ENCODE results near the gene CNTROB.

CNTROB gene

DNA sequence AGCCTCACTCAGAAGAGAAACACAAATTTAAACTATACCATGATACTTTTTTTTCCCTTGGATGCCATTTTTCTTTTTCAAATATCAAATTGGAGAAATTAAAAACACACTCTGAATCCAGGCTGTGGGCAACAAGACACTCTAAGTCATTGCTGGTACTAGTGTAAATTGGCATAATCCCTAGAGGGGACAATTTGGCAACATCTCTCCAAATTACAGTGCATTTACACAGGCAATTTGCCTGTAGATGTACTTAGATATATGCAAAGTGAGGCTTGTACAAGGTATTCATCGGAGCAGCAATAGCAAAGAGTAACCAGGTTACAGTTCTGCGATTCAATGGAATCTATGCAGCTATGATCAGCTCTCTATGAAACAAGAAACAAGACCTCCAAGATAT, 63.7 kb downstream of the CNTROB start:
- Histone ChIP-seq H3K27me3 (ENCODE audit: control insufficient read depth, insufficient read depth, low read length) (peaks cover 5% of the 10 kb centered on the region), H3K9ac (ENCODE audit: low read depth, low read length) (no peak overlapping the region), H3K9me3 (ENCODE audit: control insufficient read depth, insufficient read depth, low read length) (no peaks in the 10 kb centered on the region), H3K4me3 (ENCODE audit: low read depth, low read length) (no peak overlapping the region), H3K36me3 (ENCODE audit: control insufficient read depth, insufficient read depth, low read length) (no peaks in the 10 kb centered on the region), H3K4me1 (ENCODE audit: control insufficient read depth, insufficient read depth, low read length) (no peaks in the 10 kb centered on the region)

DNA sequence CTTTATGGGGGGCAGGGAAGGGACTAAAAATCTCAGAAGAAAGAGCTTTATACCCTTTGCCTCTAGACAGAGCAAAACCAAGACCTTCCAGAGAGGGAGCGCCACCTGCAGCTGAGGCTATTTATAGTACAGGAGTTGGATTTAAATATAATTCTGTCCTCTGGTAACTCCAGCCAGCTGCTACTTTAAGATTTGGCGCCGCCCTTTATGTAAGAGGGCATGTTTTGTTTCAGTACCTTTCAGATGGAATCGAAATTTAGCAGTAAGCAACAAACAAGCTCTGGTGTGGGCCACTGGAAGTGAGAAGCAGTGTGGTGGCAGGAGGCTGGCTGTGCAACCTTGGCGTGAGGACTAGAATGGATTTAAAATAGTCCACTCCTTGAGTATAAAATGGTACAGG, 65.2 kb downstream of the CNTROB start:
- Histone ChIP-seq H3K27me3 (ENCODE audit: control insufficient read depth, insufficient read depth, low read length) (peaks cover 5% of the 10 kb centered on the region), H3K9me3 (ENCODE audit: control insufficient read depth, insufficient read depth, low read length) (no peaks in the 10 kb centered on the region), H3K36me3 (ENCODE audit: control insufficient read depth, insufficient read depth, low read length) (no peaks in the 10 kb centered on the region), H3K4me3 (ENCODE audit: low read depth, low read length) (no peak overlapping the region), H3K9ac (ENCODE audit: low read depth, low read length) (no peak overlapping the region), H3K4me1 (ENCODE audit: control insufficient read depth, insufficient read depth, low read length) (no peaks in the 10 kb centered on the region)

All from iPS-15b (cell line).